H1 (cell line): Measurements from ENCODE around the gene TSNAXIP1. TPM values are rescaled to one million over a fixed set of nuclear protein-coding genes. Genes with fewer than 3 reads are reported as not detected.
A peak's percentile ranks its signal among the peaks of the same experiment; 100 is the strongest.

Experiments
- CTCF ChIA-PET: fragments of 300-600 bp; sonication (Branson Sonifier 250); formaldehyde crosslinking; loops from one replicate; lab custom pipeline; 2021; ENCODE audit not compliant: partially characterized antibody; lab: Charles Lee
- POLR2A ChIA-PET: fragments of 300-600 bp; sonication (Branson Sonifier 250); formaldehyde crosslinking; loops from one replicate; lab custom pipeline; 2021; ENCODE audit warnings: inconsistent platforms; ENCODE audit not compliant: partially characterized antibody; lab: Charles Lee
- DNase-seq, 2 experiments: peaks; one replicate each; pipeline versions ENCODE4 v3.0.0 to v3.0.0-alpha.2; 2010 to 2022; ENCODE audit warnings: low spot score in 2 of 2, low read depth in 1 of 2, mixed read lengths in 1 of 2
- FAIRE-seq: peaks from 2 replicates; lab custom pipeline; 2011; peaks lifted over from hg19 to GRCh38; lab: Jason Lieb, UNC
- H2AFZ ChIP-seq: 2 replicates; pipeline ENCODE4 v1.8.1; 2012; ENCODE audit warnings: low read length, inconsistent platforms
- H2AK5ac ChIP-seq: 2 replicates; pipeline ENCODE4 v1.6.1; 2013; ENCODE audit warnings: low read depth, low read length
- H2BK120ac ChIP-seq: replicated peaks from 2 replicates; pipeline ENCODE3; 2013; ENCODE audit warnings: low read depth, low read length, inconsistent platforms
- H2BK12ac ChIP-seq: 2 replicates; pipeline ENCODE4 v1.6.1; 2013; ENCODE audit warnings: low read depth, low read length
- H2BK15ac ChIP-seq: 2 replicates; pipeline ENCODE4 v1.6.1; 2013; ENCODE audit warnings: low read length
- H2BK20ac ChIP-seq: 2 replicates; pipeline ENCODE4 v1.6.1; 2013; ENCODE audit warnings: low read length
- H2BK5ac ChIP-seq: 2 replicates; pipeline ENCODE4 v1.6.1; 2013; ENCODE audit warnings: low read depth, low read length
- H3K14ac ChIP-seq: 2 replicates; pipeline ENCODE4 v1.6.1; 2013; ENCODE audit warnings: inconsistent platforms; ENCODE audit not compliant: insufficient read length
- H3K18ac ChIP-seq: 2 replicates; pipeline ENCODE4 v1.6.1; 2013; ENCODE audit warnings: low read length; ENCODE audit errors: extremely low read depth
- H3K23ac ChIP-seq: 2 replicates; pipeline ENCODE4 v1.6.1; 2013; ENCODE audit warnings: inconsistent platforms; ENCODE audit not compliant: insufficient read length
- H3K23me2 ChIP-seq: 2 replicates; pipeline ENCODE4 v1.6.1; 2013; ENCODE audit warnings: low read depth, low read length
- H3K27ac ChIP-seq: 2 replicates; pipeline ENCODE4 v1.6.1; 2011; ENCODE audit warnings: low read depth, low read length, inconsistent platforms
- H3K27me3 ChIP-seq, 4 experiments: replicated peaks in 1 of 4; 1 replicate in 1 of 4; 2 replicates in 3 of 4; pipeline versions ENCODE4 v1.6.1 to v1.8.1; 2011 to 2013; ENCODE audit warnings: low read length in 3 of 4, mild to moderate bottlenecking in 3 of 4, inconsistent platforms in 2 of 4, mixed read lengths in 2 of 4, moderate library complexity in 1 of 4; ENCODE audit not compliant: control insufficient read depth in 3 of 4, insufficient read depth in 3 of 4; ENCODE audit errors: extremely low read depth in 1 of 4
- H3K36me3 ChIP-seq, 4 experiments: 2 replicates each; pipeline versions ENCODE4 v1.6.1 to v1.8.1; 2011 to 2013; ENCODE audit warnings: mild to moderate bottlenecking in 4 of 4, low read length in 3 of 4, moderate library complexity in 2 of 4, control low read depth in 1 of 4, inconsistent platforms in 1 of 4; ENCODE audit not compliant: insufficient read depth in 4 of 4, control insufficient read depth in 2 of 4
- H3K4ac ChIP-seq: replicated peaks from 2 replicates; pipeline ENCODE3; 2013; ENCODE audit warnings: low read length, low read depth, mixed read lengths, inconsistent platforms; ENCODE audit not compliant: insufficient read length
- H3K4me1 ChIP-seq, 4 experiments: replicated peaks in 1 of 4; 1 replicate in 1 of 4; 2 replicates in 3 of 4; pipeline versions ENCODE4 v1.6.1 to v1.8.1; 2011 to 2013; ENCODE audit warnings: low read length in 3 of 4, inconsistent platforms in 2 of 4, mixed read lengths in 1 of 4; ENCODE audit not compliant: insufficient read depth in 4 of 4, control insufficient read depth in 3 of 4
- H3K4me2 ChIP-seq, 2 experiments: 2 replicates each; pipeline versions ENCODE4 v1.6.1 to v1.8.1; 2011 to 2013; ENCODE audit warnings: low read depth in 2 of 2, low read length in 2 of 2, control low read depth in 1 of 2, inconsistent platforms in 1 of 2, mild to moderate bottlenecking in 1 of 2; ENCODE audit not compliant: insufficient read depth in 1 of 2
- H3K4me3 ChIP-seq, 4 experiments: fragments of 200-600, 300-600 bp in 1 of 4; sonication (generic), shearing (Covaris generic), sonication (Bioruptor Twin) in 1 of 4; 2 replicates each; pipeline versions ENCODE4 v1.5.1 to v1.8.1; 2011 to 2016; ENCODE audit warnings: low read length in 4 of 4, low read depth in 3 of 4, control low read depth in 2 of 4, inconsistent platforms in 2 of 4, mild to moderate bottlenecking in 2 of 4, mixed read lengths in 1 of 4, moderate library complexity in 1 of 4; ENCODE audit not compliant: insufficient read depth in 2 of 4; ENCODE audit errors: extremely low read depth in 1 of 4
- H3K56ac ChIP-seq: replicated peaks from 2 replicates; pipeline ENCODE3; 2013; ENCODE audit warnings: low read depth, mild to moderate bottlenecking, mixed read lengths, low read length, inconsistent platforms; ENCODE audit not compliant: insufficient read length
- H3K79me1 ChIP-seq: 2 replicates; pipeline ENCODE4 v1.6.1; 2013; ENCODE audit warnings: low read depth, low read length, control low read depth
- H3K79me2 ChIP-seq, 2 experiments: 2 replicates each; pipeline versions ENCODE4 v1.6.1 to v1.8.1; 2012 to 2013; ENCODE audit warnings: low read length in 2 of 2, mild to moderate bottlenecking in 2 of 2, inconsistent platforms in 1 of 2; ENCODE audit not compliant: insufficient read depth in 2 of 2, control insufficient read depth in 1 of 2
- H3K9ac ChIP-seq, 4 experiments: replicated peaks in 1 of 4; 1 replicate in 1 of 4; 2 replicates in 3 of 4; pipeline versions ENCODE4 v1.6.1 to v1.8.1; 2011 to 2013; ENCODE audit warnings: low read depth in 3 of 4, low read length in 3 of 4, control low read depth in 2 of 4, mild to moderate bottlenecking in 2 of 4, moderate library complexity in 2 of 4, inconsistent platforms in 1 of 4; ENCODE audit errors: extremely low read depth in 1 of 4
- H3K9me3 ChIP-seq, 2 experiments: 2 replicates each; pipeline versions ENCODE4 v1.6.1 to v1.8.1; 2012 to 2013; ENCODE audit warnings: mild to moderate bottlenecking in 2 of 2, moderate library complexity in 2 of 2, control low read depth in 1 of 2, inconsistent platforms in 1 of 2, low read depth in 1 of 2, low read length in 1 of 2, mixed read lengths in 1 of 2; ENCODE audit not compliant: insufficient read depth in 2 of 2
- H4K20me1 ChIP-seq, 2 experiments: replicated peaks in 1 of 2; 2 replicates each; pipeline versions ENCODE3 to v1.8.1; 2011 to 2013; ENCODE audit warnings: inconsistent platforms in 2 of 2, low read length in 2 of 2, mild to moderate bottlenecking in 1 of 2; ENCODE audit not compliant: insufficient read depth in 2 of 2, control insufficient read depth in 1 of 2
- H4K5ac ChIP-seq: 2 replicates; pipeline ENCODE4 v1.6.1; 2013; ENCODE audit warnings: low read length, low read depth, mixed read lengths, inconsistent platforms; ENCODE audit not compliant: insufficient read length
- H4K8ac ChIP-seq: 2 replicates; pipeline ENCODE4 v1.8.0; 2013; ENCODE audit warnings: mild to moderate bottlenecking, moderate library complexity, low read length, inconsistent platforms; ENCODE audit not compliant: insufficient read depth; ENCODE audit errors: extremely low read depth
- H4K91ac ChIP-seq: replicated peaks from 2 replicates; pipeline ENCODE3; 2013; ENCODE audit warnings: low read length, mixed read lengths, inconsistent platforms; ENCODE audit not compliant: insufficient read length
- NRF1 ChIP-seq: IDR thresholded peaks from 2 replicates; pipeline ENCODE4 v1.6.1; 2011; ENCODE audit warnings: mild to moderate bottlenecking, low read depth, low read length, improper control_type of control experiment
- SIX5 ChIP-seq: IDR thresholded peaks from 2 replicates; pipeline ENCODE4 v1.6.1; 2011; ENCODE audit warnings: mild to moderate bottlenecking, low read depth, low read length
- WGBS, 2 experiments: shearing (Covaris generic) in 1 of 2; methylation state at CpG; one replicate each; pipeline versions ENCODE4 v1.1.6 to v1.1.7; 2013 to 2015; ENCODE audit warnings: low lambda C conversion rate in 2 of 2, mixed read lengths in 2 of 2, inconsistent platforms in 1 of 2, low coverage in 1 of 2, missing lambda C conversion rate in 1 of 2; ENCODE audit not compliant: insufficient replicate concordance in 2 of 2, insufficient coverage in 1 of 2, insufficient read length in 1 of 2; ENCODE audit errors: extremely low coverage in 1 of 2, missing lambda C conversion rate in 1 of 2; 5-methylcytosine and 5-hydroxymethylcytosine counted together
- polyA plus RNA-seq, 7 experiments: library from polyadenylated mRNA; depleted of rRNA in 3 of 7; stranded (reverse) in 5 of 7; unstranded in 2 of 7; fragments of >200 nt in 5 of 7; fragments of 200-250 nt in 2 of 7; gene quantifications; 1 replicate in 5 of 7; 2 replicates in 1 of 7; 4 replicates in 1 of 7; pipeline versions ENCODE4 v1.2.1 to v1.2.3, GENCODE V29; 2011 to 2013; ENCODE audit warnings: missing spikeins in 2 of 7, mixed read lengths in 2 of 7
- total RNA-seq: library from RNA; stranded (reverse); fragmentation: NEBNext Ultra II Directional; extraction: Animal tissue kit (Norgen Biotek cat#: 25700); gene quantifications from 2 replicates; pipeline ENCODE4 v1.2.1, GENCODE V29; 2021

The TSNAXIP1 gene
- total and polyA plus RNA-seq, 2 of the 8 experiments (the other 6 are each of a cell fraction or from before 2014, with no cell fraction given) = 0.37 to 0.94 TPM

DNA sequence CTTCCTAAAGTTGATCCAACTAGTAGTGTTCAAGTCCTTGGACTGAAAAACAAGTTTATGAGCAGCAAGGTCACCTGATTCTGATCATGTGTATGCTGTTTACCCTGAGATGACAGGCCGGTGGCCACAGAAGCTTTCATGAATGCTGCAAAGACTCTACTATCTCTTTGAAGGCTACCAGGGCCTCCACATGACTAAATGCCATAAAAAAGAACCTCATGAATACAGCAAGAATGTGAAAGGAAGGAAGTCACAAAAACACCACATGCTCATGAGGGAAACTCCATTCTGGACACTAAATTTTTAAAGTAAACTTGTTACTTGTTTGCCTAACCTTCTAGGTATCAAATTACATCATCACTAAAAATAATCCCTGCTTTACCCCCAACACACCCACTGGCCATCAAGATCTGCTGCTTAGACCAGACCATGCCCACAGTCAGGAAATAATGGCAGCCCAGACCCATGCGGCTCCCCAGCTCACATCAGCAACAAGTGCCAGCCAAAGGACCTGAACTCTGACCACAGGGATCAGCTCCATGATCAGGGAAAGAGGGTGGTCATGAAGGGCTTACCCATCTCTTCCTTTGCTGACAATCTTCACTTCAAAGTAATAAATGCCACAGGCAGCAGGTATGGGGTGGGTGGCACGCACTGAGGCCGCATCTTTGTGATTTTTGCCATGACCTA, 1.7 kb upstream of the TSNAXIP1 start:
- H2AFZ ChIP-seq = no peak overlapping the region
- ChIA-PET CTCF (interaction anchor here (1.1 kb wide), 1 partner anchor 132 kb away, joined by 3 read pairs; no protein-coding TSS in a partner anchor), POLR2A (interaction anchor here (0.8 kb wide), 1 partner anchor 24 kb away, joined by 4 read pairs; no protein-coding TSS in a partner anchor)
- no peaks in the 10 kb centered on the region for H3K27me3 ChIP-seq
- H2BK120ac ChIP-seq = no peak overlapping the region
- H3K23me2 ChIP-seq = peaks cover 11% of the 10 kb centered on the region
- no peak overlapping the region for H4K5ac ChIP-seq
- H4K20me1 ChIP-seq = peaks cover 0 to 12% of the 10 kb centered on the region in 2 experiments
- no peak overlapping the region for H4K91ac ChIP-seq
- H2BK20ac ChIP-seq = no peak overlapping the region
- H3K27ac ChIP-seq = no peak overlapping the region
- H3K9me3 ChIP-seq = no peaks in the 10 kb centered on the region
- H3K56ac ChIP-seq = no peak overlapping the region
- 97% methylated on average over 4 of the region's 4 CpGs; no CpG with 5 or more reads in 1 of the 2 experiments for WGBS, 2 experiments
- H2BK12ac ChIP-seq = no peak overlapping the region
- H4K8ac ChIP-seq = peak overlapping the region; percentile 31; the same call in 1 of the 2 replicates
- H3K4me3 ChIP-seq = peak overlapping the region; percentile 95 to 98 (median 96); a peak in 5 of 8 replicates
- H3K79me2 ChIP-seq = peaks cover 5 to 29% of the 10 kb centered on the region in 2 experiments; a peak in 3 of 4 replicates
- H3K36me3 ChIP-seq = peaks cover 0 to 11% (median 0%) of the 10 kb centered on the region in 4 experiments; a peak in 3 of 8 replicates
- peaks cover 15% of the 10 kb centered on the region for H3K79me1 ChIP-seq
- H3K9ac ChIP-seq = peak overlapping the region in 1 of 4 experiments; percentile 86; a peak in 2 of 7 replicates
- no peak overlapping the region for H3K18ac ChIP-seq
- no peak overlapping the region for H3K14ac ChIP-seq
- H2BK5ac ChIP-seq = no peak overlapping the region
- H2BK15ac ChIP-seq = no peak overlapping the region
- H2AK5ac ChIP-seq = no peak overlapping the region
- TF ChIP-seq SIX5 (no peak), NRF1 (no peak)
- H3K23ac ChIP-seq = no peak overlapping the region
- H3K4me2 ChIP-seq = peak overlapping the region; percentile 77 to 93
- DNase-seq = no peak
- no peak for FAIRE-seq
- no peak overlapping the region for H3K4ac ChIP-seq
- H3K4me1 ChIP-seq = peaks cover 4 to 9% (median 5%) of the 10 kb centered on the region in 4 experiments; a peak in 6 of 7 replicates
